Loucy (cell line): ENCODE results near the gene MAP3K19.

ENCODE experiments used
- CTCF ChIP-seq: fragments of 200-600 bp; sonication (generic); conservative IDR thresholded peaks from 2 replicates; pipeline ENCODE4 v1.5.1; 2014; ENCODE audit warnings: mild to moderate bottlenecking, antibody characterized with exemption, low read length
- EZH2phosphoT487 ChIP-seq: fragments of 200-600 bp; IDR thresholded peaks from 2 replicates; pipeline ENCODE4 v1.6.1; 2018; ENCODE audit warnings: antibody characterized with exemption, mild to moderate bottlenecking, moderate library complexity, borderline replicate concordance

- TF ChIP-seq CTCF (no peak), EZH2phosphoT487 (no peak)
Measured at GRCh38 chr2:134999521-134999920, 47.7 kb downstream of the MAP3K19 start.
